HG03575 (cell line): ENCODE measurements around the gene OR52N5.

Source experiments
- ATAC-seq: cut with Tn5 transposase; IDR thresholded peaks from one replicate; pipeline ENCODE4 v1.9.1; 2021; ENCODE audit not compliant: unreplicated experiment, insufficient number of reproducible peaks, low FRiP score; ENCODE audit errors: extremely low read depth

The OR52N5 gene

GRCh38 chr11:5736396-5736795 is 46.8 kb downstream of the OR52N5 start, which contains the start of gene OR56B1:
OR56B1 (plus strand) TSS chr11:5736448; CDS start chr11:5736517, 69 bp downstream.
- no peak for ATAC-seq

- no peak for ATAC-seq
Measured at GRCh38 chr11:5727691-5728090, 55.5 kb downstream of the OR52N5 start.

- no peak for ATAC-seq
Measured at GRCh38 chr11:5726351-5726750, 56.8 kb downstream of the OR52N5 start.
